ENCODE results near the gene CRTC3. TPM values are rescaled to one million over a fixed set of nuclear protein-coding genes. Genes with fewer than 3 reads are reported as not detected.

Gene CRTC3
- total RNA-seq, 4 donors from 2014 or later, result 19.8 to 33.1 (median 25.9) TPM

DNA sequence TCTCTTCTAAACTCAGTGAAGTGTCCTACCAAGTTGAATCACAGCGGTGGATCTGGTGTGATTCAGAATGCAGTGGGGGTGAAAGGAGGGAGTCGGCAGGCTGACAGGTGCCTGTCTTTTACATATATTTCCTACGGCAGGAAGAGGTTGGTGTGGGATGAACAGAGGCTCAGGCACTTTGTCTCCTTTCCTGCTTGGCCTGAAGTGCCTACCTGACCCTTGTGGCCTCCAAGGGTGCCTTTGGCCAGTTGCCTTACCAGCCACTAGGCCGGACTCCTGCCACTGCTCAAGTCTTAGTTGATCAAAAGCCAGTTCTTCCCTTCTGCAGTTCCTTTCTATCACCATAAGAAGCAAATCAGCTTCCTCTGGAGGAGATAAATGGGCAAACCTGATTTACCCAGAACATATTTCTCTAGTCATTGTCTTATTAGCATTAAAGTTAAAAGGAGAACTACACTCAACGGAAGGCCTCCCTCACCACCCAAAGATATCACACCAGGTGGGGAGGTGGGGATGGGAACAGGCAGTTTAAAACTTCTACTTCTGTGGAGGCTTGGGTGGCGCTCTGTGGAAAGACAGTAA lies 52.1 kb downstream of the CRTC3 start:
- no peaks in the 10 kb centered on the region for H3K27me3 ChIP-seq
- peak overlapping the region in 2 of 4 donors; percentile 31 to 50 for H3K27ac ChIP-seq
- peaks cover 0 to 14% (median 0%) of the 10 kb centered on the region in 4 donors for H3K4me1 ChIP-seq
- DNase-seq, result no peak
- no peaks in the 10 kb centered on the region for H3K9me3 ChIP-seq
- H3K4me3 ChIP-seq, result no peak overlapping the region
- H3K36me3 ChIP-seq, result no peaks in the 10 kb centered on the region
- no peak for TF ChIP-seq POLR2A (IDR thresholded peaks at IDR 0.05)
- TF ChIP-seq, protein P1, sequence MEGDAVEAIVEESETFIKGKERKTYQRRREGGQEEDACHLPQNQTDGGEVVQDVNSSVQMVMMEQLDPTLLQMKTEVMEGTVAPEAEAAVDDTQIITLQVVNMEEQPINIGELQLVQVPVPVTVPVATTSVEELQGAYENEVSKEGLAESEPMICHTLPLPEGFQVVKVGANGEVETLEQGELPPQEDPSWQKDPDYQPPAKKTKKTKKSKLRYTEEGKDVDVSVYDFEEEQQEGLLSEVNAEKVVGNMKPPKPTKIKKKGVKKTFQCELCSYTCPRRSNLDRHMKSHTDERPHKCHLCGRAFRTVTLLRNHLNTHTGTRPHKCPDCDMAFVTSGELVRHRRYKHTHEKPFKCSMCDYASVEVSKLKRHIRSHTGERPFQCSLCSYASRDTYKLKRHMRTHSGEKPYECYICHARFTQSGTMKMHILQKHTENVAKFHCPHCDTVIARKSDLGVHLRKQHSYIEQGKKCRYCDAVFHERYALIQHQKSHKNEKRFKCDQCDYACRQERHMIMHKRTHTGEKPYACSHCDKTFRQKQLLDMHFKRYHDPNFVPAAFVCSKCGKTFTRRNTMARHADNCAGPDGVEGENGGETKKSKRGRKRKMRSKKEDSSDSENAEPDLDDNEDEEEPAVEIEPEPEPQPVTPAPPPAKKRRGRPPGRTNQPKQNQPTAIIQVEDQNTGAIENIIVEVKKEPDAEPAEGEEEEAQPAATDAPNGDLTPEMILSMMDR (IDR thresholded peaks at IDR 0.05), result no peak

DNA sequence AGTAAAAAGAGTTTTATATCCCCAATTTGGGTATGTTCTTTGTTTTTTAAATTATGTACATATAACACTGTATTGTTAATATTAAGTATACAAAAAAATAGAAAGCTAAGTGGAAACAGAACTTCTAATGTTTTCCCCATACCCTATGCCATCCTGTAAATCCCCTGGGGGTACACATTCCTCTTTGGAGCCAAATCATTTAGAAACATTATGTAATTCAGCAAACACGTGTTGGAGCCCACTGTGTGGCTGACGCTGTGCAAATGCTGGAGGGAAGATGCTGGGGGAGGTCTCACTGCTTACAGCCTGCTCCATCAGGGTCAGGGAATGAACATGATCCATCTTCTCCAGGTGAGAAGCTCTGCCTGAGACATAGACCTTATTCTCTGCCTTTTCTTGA lies 52.8 kb downstream of the CRTC3 start:
- Histone ChIP-seq H3K27ac (no peak overlapping the region), H3K4me1 (peaks cover 0 to 14% (median 0%) of the 10 kb centered on the region in 4 donors)

GRCh38 chr15:90583471-90584252 lies 53.9 kb downstream of the CRTC3 start:
- H3K4me1 ChIP-seq, result peaks cover 0 to 14% (median 0%) of the 10 kb centered on the region in 4 donors
- no peaks in the 10 kb centered on the region for H3K27me3 ChIP-seq
- no peak overlapping the region for H3K4me3 ChIP-seq
- H3K36me3 ChIP-seq, result no peaks in the 10 kb centered on the region
- no peak overlapping the region for H3K27ac ChIP-seq
- H3K9me3 ChIP-seq, result no peaks in the 10 kb centered on the region
- TF ChIP-seq, protein P1 (IDR thresholded peaks at IDR 0.05), result no peak
- TF ChIP-seq POLR2A (IDR thresholded peaks at IDR 0.05), result no peak
- no peak for DNase-seq

More for the DNA sequence above, 52.8 kb downstream of the CRTC3 start:
- Histone ChIP-seq H3K9me3 (no peaks in the 10 kb centered on the region), H3K27me3 (no peaks in the 10 kb centered on the region), H3K36me3 (no peaks in the 10 kb centered on the region), H3K4me3 (no peak overlapping the region)
- TF ChIP-seq, protein P1 (IDR thresholded peaks at IDR 0.05), result no peak
- TF ChIP-seq POLR2A (IDR thresholded peaks at IDR 0.05), result no peak
- DNase-seq, result no peak

DNA sequence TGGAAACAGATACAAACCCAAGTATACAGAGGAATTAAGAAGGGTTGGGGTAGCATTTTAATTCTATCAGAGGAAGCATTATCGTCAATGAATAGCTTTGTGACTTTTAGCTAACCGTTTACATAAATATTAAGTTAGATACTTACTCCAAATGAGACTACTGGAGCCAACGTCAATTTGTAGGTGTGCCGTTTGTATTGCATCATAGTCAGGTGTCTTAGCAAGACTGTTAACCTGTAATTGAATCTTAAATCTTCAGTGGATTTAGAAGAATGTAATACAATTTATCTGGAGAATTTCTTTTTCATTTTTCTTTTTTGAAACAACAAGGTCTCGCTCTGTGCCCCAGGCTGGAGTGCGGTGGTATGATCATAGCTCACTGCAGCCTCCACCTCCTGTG lies 55.1 kb downstream of the CRTC3 start:
- no peaks in the 10 kb centered on the region for H3K9me3 ChIP-seq
- H3K27ac ChIP-seq, result no peak overlapping the region
- no peaks in the 10 kb centered on the region for H3K27me3 ChIP-seq
- DNase-seq, result no peak
- H3K4me3 ChIP-seq, result no peak overlapping the region
- H3K4me1 ChIP-seq, result peaks cover 0 to 8% (median 0%) of the 10 kb centered on the region in 4 donors
- no peak for TF ChIP-seq POLR2A (IDR thresholded peaks at IDR 0.05)
- TF ChIP-seq, protein P1 (IDR thresholded peaks at IDR 0.05), result no peak
- no peaks in the 10 kb centered on the region for H3K36me3 ChIP-seq

DNA sequence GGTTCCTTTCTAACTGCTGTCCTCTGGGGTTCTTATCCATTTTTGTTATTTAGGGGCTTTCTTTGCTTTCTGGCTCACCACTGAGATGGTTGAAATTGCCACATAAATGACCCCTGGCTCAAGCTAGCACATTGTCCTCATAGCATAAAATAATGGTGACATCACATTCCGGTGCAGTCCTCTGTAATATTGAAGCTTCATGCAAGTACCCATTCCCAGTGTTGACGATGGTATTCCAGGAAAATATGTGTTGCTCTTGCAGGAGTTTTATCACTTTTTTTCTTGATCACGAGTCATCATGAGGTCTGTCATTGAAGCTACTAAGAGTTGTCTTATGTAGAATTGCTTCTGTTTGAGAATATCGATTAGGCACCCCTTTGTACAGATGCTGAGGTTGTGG lies 56.1 kb downstream of the CRTC3 start:
- no peak for TF ChIP-seq POLR2A (IDR thresholded peaks at IDR 0.05)
- TF ChIP-seq, protein P1 (IDR thresholded peaks at IDR 0.05), result no peak

More for the DNA sequence above, 56.1 kb downstream of the CRTC3 start:
- H3K4me3 ChIP-seq, result no peak overlapping the region
- H3K27me3 ChIP-seq, result no peaks in the 10 kb centered on the region
- no peaks in the 10 kb centered on the region for H3K9me3 ChIP-seq
- H3K27ac ChIP-seq, result no peak overlapping the region
- H3K36me3 ChIP-seq, result no peaks in the 10 kb centered on the region
- no peaks in the 10 kb centered on the region for H3K4me1 ChIP-seq
- DNase-seq, result no peak

All from Peyer's patch (tissue), 4 donors.